Colonic mucosa (tissue), 4 donors: ENCODE measurements around the gene NCK2. TPM values are rescaled to one million over a fixed set of nuclear protein-coding genes. Genes with fewer than 3 reads are reported as not detected.

ENCODE experiments used
- DNase-seq: peaks from one replicate; pipeline ENCODE4 v3.0.0-alpha.2; 2020
- H3K27ac ChIP-seq: fragments of 200-600 bp; one replicate; pipeline ENCODE4 v1.8.0; 2021
- H3K27me3 ChIP-seq: fragments of 200-600 bp; one replicate; pipeline ENCODE4 v1.8.0; 2021
- H3K36me3 ChIP-seq: fragments of 200-600 bp; one replicate; pipeline ENCODE4 v1.8.0; 2021
- H3K4me1 ChIP-seq: fragments of 200-600 bp; one replicate; pipeline ENCODE4 v1.8.0; 2021; ENCODE audit warnings: mild to moderate bottlenecking
- H3K4me3 ChIP-seq: fragments of 200-600 bp; one replicate; pipeline ENCODE4 v1.8.0; 2021
- H3K9ac ChIP-seq, 2 donors: one replicate each; pipeline ENCODE4 v1.7.0; 2013; ENCODE audit warnings: control low read depth in 2 of 2, low read depth in 2 of 2, low read length in 2 of 2
- H3K9me3 ChIP-seq: fragments of 200-600 bp; one replicate; pipeline ENCODE4 v1.8.0; 2021
- CTCF ChIP-seq: fragments of 200-600 bp; IDR thresholded peaks from one replicate; pipeline ENCODE4 v1.8.0; 2022; ENCODE audit warnings: antibody characterized with exemption, mild to moderate bottlenecking
- intact Hi-C: fragments of 100-400 bp; cut with DNase I; formaldehyde crosslinking; loops from one replicate; pipeline ENCODE4 v1.14.1; 2022
- total RNA-seq, 2 donors: library from RNA; stranded (reverse); fragmentation: NEBNext Ultra II Directional in 1 of 2; extraction: Animal tissue kit (Norgen Biotek cat#: 25700) in 1 of 2; gene quantifications; one replicate each; pipeline ENCODE4 v1.2.1, GENCODE V29; 2021
- donor health status: healthy.
- donor health status: DM: no; HTN: no; CAD: no.
- donor health status: DM: no; HTN: no; CAD: no.

NCK2 gene
- total RNA-seq, 2 donors from 2014 or later = 51.3 to 67.5 TPM

GRCh38 chr2:105929516-105929915 lies 184.8 kb downstream of the NCK2 start:
- intact Hi-C loops = no loop called here
- no peak for TF ChIP-seq CTCF
- Histone ChIP-seq H3K9me3 (no peaks in the 10 kb centered on the region), H3K9ac (no peak overlapping the region), H3K4me3 (no peak overlapping the region), H3K27me3 (no peaks in the 10 kb centered on the region), H3K36me3 (no peaks in the 10 kb centered on the region), H3K27ac (no peak overlapping the region), H3K4me1 (no peaks in the 10 kb centered on the region)
- DNase-seq = no peak

- H3K9ac ChIP-seq = no peak overlapping the region
- no peaks in the 10 kb centered on the region for H3K9me3 ChIP-seq
- TF ChIP-seq CTCF = no peak
- H3K36me3 ChIP-seq = no peaks in the 10 kb centered on the region
- H3K4me1 ChIP-seq = no peaks in the 10 kb centered on the region
- H3K27me3 ChIP-seq = no peaks in the 10 kb centered on the region
- no peak overlapping the region for H3K4me3 ChIP-seq
- no peak for DNase-seq
- intact Hi-C loops = no loop called here
- no peak overlapping the region for H3K27ac ChIP-seq
Measured at GRCh38 chr2:105932582-105932981, 187.9 kb downstream of the NCK2 start.

- Histone ChIP-seq H3K36me3 (no peaks in the 10 kb centered on the region), H3K27ac (no peak overlapping the region), H3K9me3 (no peaks in the 10 kb centered on the region), H3K9ac (no peak overlapping the region), H3K4me1 (no peaks in the 10 kb centered on the region), H3K27me3 (no peaks in the 10 kb centered on the region), H3K4me3 (no peak overlapping the region)
- no peak for DNase-seq
- no peak for TF ChIP-seq CTCF
- intact Hi-C loops = no loop called here
Measured at GRCh38 chr2:105933906-105934305, 189.2 kb downstream of the NCK2 start.

- Histone ChIP-seq H3K27me3 (no peaks in the 10 kb centered on the region), H3K4me1 (no peaks in the 10 kb centered on the region), H3K27ac (no peak overlapping the region), H3K36me3 (no peaks in the 10 kb centered on the region), H3K9ac (no peak overlapping the region), H3K4me3 (no peak overlapping the region), H3K9me3 (no peaks in the 10 kb centered on the region)
- TF ChIP-seq CTCF = no peak
- intact Hi-C loops = no loop called here
- DNase-seq = no peak
Measured at GRCh38 chr2:105934467-105934866, 189.8 kb downstream of the NCK2 start.

- Histone ChIP-seq H3K27me3 (no peaks in the 10 kb centered on the region), H3K27ac (no peak overlapping the region), H3K9me3 (no peaks in the 10 kb centered on the region), H3K36me3 (no peaks in the 10 kb centered on the region), H3K9ac (no peak overlapping the region), H3K4me1 (no peaks in the 10 kb centered on the region), H3K4me3 (no peak overlapping the region)
- no peak for TF ChIP-seq CTCF
- DNase-seq = no peak
- intact Hi-C loops = no loop called here
Measured at GRCh38 chr2:105935063-105935462, 190.4 kb downstream of the NCK2 start.

GRCh38 chr2:105936954-105937353 lies 192.2 kb downstream of the NCK2 start:
- no peak overlapping the region for H3K9ac ChIP-seq
- no peak for DNase-seq
- no peaks in the 10 kb centered on the region for H3K4me1 ChIP-seq
- no peak overlapping the region for H3K4me3 ChIP-seq
- no peaks in the 10 kb centered on the region for H3K36me3 ChIP-seq
- intact Hi-C loops = no loop called here
- H3K27ac ChIP-seq = no peak overlapping the region
- H3K27me3 ChIP-seq = no peaks in the 10 kb centered on the region
- no peaks in the 10 kb centered on the region for H3K9me3 ChIP-seq
- no peak for TF ChIP-seq CTCF
